ENCODE measurements around the gene ATXN1.

Gene ATXN1

DNA sequence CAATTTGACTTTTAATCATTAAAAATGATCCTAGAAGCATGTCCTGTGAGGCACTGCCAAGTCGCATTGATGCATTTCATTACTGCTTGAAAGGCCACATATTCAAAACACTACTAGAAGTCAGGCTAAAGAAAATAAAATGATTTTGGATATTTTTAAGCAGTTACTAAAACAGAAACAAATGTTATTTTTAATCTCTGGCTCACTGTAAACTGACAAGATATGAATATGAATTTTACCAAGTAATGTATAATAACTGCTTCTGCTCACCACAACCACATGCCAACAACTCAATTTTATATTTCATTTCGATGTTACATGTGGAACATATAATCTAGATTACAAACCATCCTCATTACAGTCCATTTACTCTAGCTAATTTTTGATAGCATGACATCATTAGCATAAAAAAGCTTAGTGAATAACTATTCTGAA, 90.6 kb downstream of the ATXN1 start:
- H3K4me3 ChIP-seq (ENCODE audit: low read length): no peak overlapping the region
- H3K4me2 ChIP-seq (ENCODE audit: low read length): no peak overlapping the region
- no peak for TF ChIP-seq EZH2phosphoT487 (IDR thresholded peaks at IDR 0.05; ENCODE audit: borderline replicate concordance, low read length)
- TF ChIP-seq, protein P1, sequence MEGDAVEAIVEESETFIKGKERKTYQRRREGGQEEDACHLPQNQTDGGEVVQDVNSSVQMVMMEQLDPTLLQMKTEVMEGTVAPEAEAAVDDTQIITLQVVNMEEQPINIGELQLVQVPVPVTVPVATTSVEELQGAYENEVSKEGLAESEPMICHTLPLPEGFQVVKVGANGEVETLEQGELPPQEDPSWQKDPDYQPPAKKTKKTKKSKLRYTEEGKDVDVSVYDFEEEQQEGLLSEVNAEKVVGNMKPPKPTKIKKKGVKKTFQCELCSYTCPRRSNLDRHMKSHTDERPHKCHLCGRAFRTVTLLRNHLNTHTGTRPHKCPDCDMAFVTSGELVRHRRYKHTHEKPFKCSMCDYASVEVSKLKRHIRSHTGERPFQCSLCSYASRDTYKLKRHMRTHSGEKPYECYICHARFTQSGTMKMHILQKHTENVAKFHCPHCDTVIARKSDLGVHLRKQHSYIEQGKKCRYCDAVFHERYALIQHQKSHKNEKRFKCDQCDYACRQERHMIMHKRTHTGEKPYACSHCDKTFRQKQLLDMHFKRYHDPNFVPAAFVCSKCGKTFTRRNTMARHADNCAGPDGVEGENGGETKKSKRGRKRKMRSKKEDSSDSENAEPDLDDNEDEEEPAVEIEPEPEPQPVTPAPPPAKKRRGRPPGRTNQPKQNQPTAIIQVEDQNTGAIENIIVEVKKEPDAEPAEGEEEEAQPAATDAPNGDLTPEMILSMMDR (IDR thresholded peaks at IDR 0.05; ENCODE audit: low read depth, low read length, poor library complexity, severe bottlenecking): no peak
- H3K79me2 ChIP-seq (ENCODE audit: control insufficient read depth, low read length): no peaks in the 10 kb centered on the region
- H3K27me3 ChIP-seq (ENCODE audit: control insufficient read depth, low read length): no peaks in the 10 kb centered on the region
- H3K9me3 ChIP-seq (ENCODE audit: control insufficient read depth, insufficient read depth, low read length): no peaks in the 10 kb centered on the region
- H4K20me1 ChIP-seq (ENCODE audit: control insufficient read depth, insufficient read depth, low read depth, low read length): no peaks in the 10 kb centered on the region
- no peaks in the 10 kb centered on the region for H3F3A ChIP-seq (ENCODE audit: control insufficient read depth, insufficient read depth)
- no peaks in the 10 kb centered on the region for H3K9me2 ChIP-seq (replicated peaks; ENCODE audit: control insufficient read depth, low read length)
- H3K27ac ChIP-seq (ENCODE audit: low read depth, low read length): no peak overlapping the region
- H3K4me1 ChIP-seq (ENCODE audit: control insufficient read depth, low read length): peaks cover 6% of the 10 kb centered on the region; the same call in 1 of the 2 replicates
- no peaks in the 10 kb centered on the region for H3K36me3 ChIP-seq (ENCODE audit: control insufficient read depth, low read length)

DNA sequence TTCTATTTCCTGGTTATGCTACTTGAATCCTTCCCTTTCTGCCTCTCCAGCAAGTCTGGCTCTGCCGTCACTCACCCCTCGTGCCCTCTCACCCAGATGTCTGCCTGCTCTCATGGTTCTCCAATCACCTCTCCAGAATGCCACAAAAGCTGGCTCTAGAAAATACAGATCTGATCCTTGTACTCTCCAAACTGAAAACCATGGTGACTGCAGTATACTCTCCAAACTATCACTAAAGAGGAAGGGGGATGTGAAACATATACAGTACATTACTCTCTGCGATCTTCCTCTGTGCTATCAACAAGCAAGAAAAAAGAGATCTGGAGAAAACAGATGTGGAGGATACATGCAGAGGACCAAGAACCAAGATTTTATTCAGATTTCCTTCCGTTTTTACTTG, 91.1 kb downstream of the ATXN1 start:
- Histone ChIP-seq H3F3A (ENCODE audit: control insufficient read depth, insufficient read depth) (no peaks in the 10 kb centered on the region), H4K20me1 (ENCODE audit: control insufficient read depth, insufficient read depth, low read depth, low read length) (no peaks in the 10 kb centered on the region), H3K79me2 (ENCODE audit: control insufficient read depth, low read length) (no peaks in the 10 kb centered on the region), H3K27ac (ENCODE audit: low read depth, low read length) (no peak overlapping the region), H3K9me3 (ENCODE audit: control insufficient read depth, insufficient read depth, low read length) (no peaks in the 10 kb centered on the region), H3K36me3 (ENCODE audit: control insufficient read depth, low read length) (no peaks in the 10 kb centered on the region), H3K27me3 (ENCODE audit: control insufficient read depth, low read length) (no peaks in the 10 kb centered on the region), H3K4me1 (ENCODE audit: control insufficient read depth, low read length) (peaks cover 6% of the 10 kb centered on the region; the same call in 1 of the 2 replicates), H3K4me3 (ENCODE audit: low read length) (no peak overlapping the region), H3K9me2 (replicated peaks; ENCODE audit: control insufficient read depth, low read length) (no peaks in the 10 kb centered on the region), H3K4me2 (ENCODE audit: low read length) (no peak overlapping the region)
- TF ChIP-seq EZH2phosphoT487 (IDR thresholded peaks at IDR 0.05; ENCODE audit: borderline replicate concordance, low read length): no peak
- TF ChIP-seq, protein P1 (IDR thresholded peaks at IDR 0.05; ENCODE audit: low read depth, low read length, poor library complexity, severe bottlenecking): no peak

DNA sequence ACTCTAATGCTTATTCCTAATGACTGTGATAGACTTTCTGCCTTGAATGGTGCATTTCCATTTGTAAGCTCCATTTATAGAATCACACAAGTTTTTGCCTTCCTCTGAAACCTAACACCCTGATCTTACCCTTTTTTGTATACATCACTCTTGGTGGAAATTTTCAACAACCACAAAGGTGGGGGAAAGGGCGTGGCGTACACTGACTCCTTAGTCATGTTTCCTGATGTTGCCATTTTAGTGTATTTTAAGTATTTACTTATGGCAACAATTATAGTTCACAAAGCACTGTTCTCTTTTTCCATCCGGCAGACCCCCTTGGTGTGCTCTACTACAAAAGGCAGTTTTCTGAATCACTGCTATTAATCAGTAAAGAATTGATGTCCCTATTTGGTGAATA, 92.0 kb downstream of the ATXN1 start:
- no peak overlapping the region for H3K27ac ChIP-seq (ENCODE audit: low read depth, low read length)
- H3K4me2 ChIP-seq (ENCODE audit: low read length): no peak overlapping the region

More for the DNA sequence above, 92.0 kb downstream of the ATXN1 start:
- Histone ChIP-seq H3K9me2 (replicated peaks; ENCODE audit: control insufficient read depth, low read length) (no peaks in the 10 kb centered on the region), H4K20me1 (ENCODE audit: control insufficient read depth, insufficient read depth, low read depth, low read length) (no peaks in the 10 kb centered on the region), H3K4me1 (ENCODE audit: control insufficient read depth, low read length) (peaks cover 6% of the 10 kb centered on the region; the same call in 1 of the 2 replicates), H3K9me3 (ENCODE audit: control insufficient read depth, insufficient read depth, low read length) (no peaks in the 10 kb centered on the region), H3F3A (ENCODE audit: control insufficient read depth, insufficient read depth) (no peaks in the 10 kb centered on the region), H3K79me2 (ENCODE audit: control insufficient read depth, low read length) (no peaks in the 10 kb centered on the region), H3K4me3 (ENCODE audit: low read length) (no peak overlapping the region), H3K36me3 (ENCODE audit: control insufficient read depth, low read length) (no peaks in the 10 kb centered on the region), H3K27me3 (ENCODE audit: control insufficient read depth, low read length) (no peaks in the 10 kb centered on the region)
- TF ChIP-seq, protein P1 (IDR thresholded peaks at IDR 0.05; ENCODE audit: low read depth, low read length, poor library complexity, severe bottlenecking): no peak
- TF ChIP-seq EZH2phosphoT487 (IDR thresholded peaks at IDR 0.05; ENCODE audit: borderline replicate concordance, low read length): no peak
